Gastrocnemius medialis (tissue), 4 donors: ENCODE data around the gene BCL11B. TPM values are rescaled to one million over a fixed set of nuclear protein-coding genes. Genes with fewer than 3 reads are reported as not detected.

ENCODE experiments used
- ATAC-seq, 2 donors: fragments of 150-250 bp; one replicate each; pipeline ENCODE4 v1.9.1; 2016
- DNase-seq, 2 donors: peaks; one replicate each; pipeline ENCODE4 v3.0.0-alpha.2; 2019
- H3K27ac ChIP-seq, 4 donors: fragments of 200-600 bp; sonication (generic); 1 replicate in 1 of 4; 2 replicates in 3 of 4; pipeline ENCODE4 v1.5.1; 2016 to 2018; ENCODE audit warnings: mild to moderate bottlenecking in 2 of 4, moderate library complexity in 1 of 4
- H3K27me3 ChIP-seq, 3 donors: fragments of 200-600 bp; sonication (generic) in 2 of 3; 1 replicate in 1 of 3; 2 replicates in 2 of 3; pipeline versions ENCODE4 v1.5.1 to v1.6.0; 2016 to 2019; ENCODE audit warnings: mild to moderate bottlenecking in 1 of 3, moderate library complexity in 1 of 3
- H3K36me3 ChIP-seq, 2 donors: fragments of 200-600 bp; sonication (generic) in 1 of 2; one replicate each; pipeline ENCODE4 v1.5.1; 2017 to 2018
- H3K4me1 ChIP-seq, 2 donors: fragments of 200-600 bp; sonication (generic) in 1 of 2; one replicate each; pipeline ENCODE4 v1.5.1; 2016 to 2017; ENCODE audit warnings: mild to moderate bottlenecking in 2 of 2
- H3K4me3 ChIP-seq, 4 donors: fragments of 200-600 bp; sonication (generic) in 3 of 4; 1 replicate in 1 of 4; 2 replicates in 3 of 4; pipeline ENCODE4 v1.5.1; 2016 to 2019; ENCODE audit warnings: mild to moderate bottlenecking in 2 of 4
- H3K9me3 ChIP-seq, 3 donors: fragments of 200-600 bp; sonication (generic) in 2 of 3; 1 replicate in 1 of 3; 2 replicates in 2 of 3; pipeline ENCODE4 v1.5.1; 2016 to 2019
- CTCF ChIP-seq, 5 experiments: fragments of 450-650 bp in 3 of 5; fragments of 200-600 bp in 2 of 5; sonication (generic) in 2 of 5; IDR thresholded peaks in 4 of 5; conservative IDR thresholded peaks in 1 of 5; 1 replicate in 4 of 5; 2 replicates in 1 of 5; pipeline ENCODE4 v1.5.1; 2016 to 2019; ENCODE audit warnings: antibody characterized with exemption in 5 of 5, mild to moderate bottlenecking in 3 of 5, moderate library complexity in 3 of 5
- POLR2A ChIP-seq, 2 donors: fragments of 450-650 bp; IDR thresholded peaks; one replicate each; pipeline ENCODE4 v1.6.1; 2017; ENCODE audit warnings: antibody characterized with exemption in 2 of 2, mild to moderate bottlenecking in 2 of 2, moderate library complexity in 2 of 2
- in situ Hi-C, 4 donors: fragments of 200-750 bp; cut with MboI; loops; one replicate each; pipeline versions ENCODE4 v1.15.0 to v1.8.0; 2017; ENCODE audit warnings: low sequenced_read_pairs in 4 of 4
- intact Hi-C: fragments of 100-400 bp; cut with DNase I; formaldehyde crosslinking; loops from one replicate; pipeline ENCODE4 v1.15.1; 2023; ENCODE audit warnings: low total_unique reads
- total RNA-seq, 4 donors: library from RNA; depleted of rRNA; stranded (reverse); fragments of >200 nt; gene quantifications; one replicate each; pipeline versions ENCODE4 v1.1.0 to v1.2.3, GENCODE V29; 2016

The BCL11B gene
- total RNA-seq, 4 donors from 2014 or later, result 0.05 to 0.62 (median 0.18) TPM; not detected in 1

- intact Hi-C loops (no loop called here), in situ Hi-C loops (no loop called here)
- peaks cover 27 to 55% (median 38%) of the 10 kb centered on the region in 3 donors for H3K27me3 ChIP-seq
- no peaks in the 10 kb centered on the region for H3K4me1 ChIP-seq
- H3K27ac ChIP-seq, result no peak overlapping the region
- no peak overlapping the region for H3K4me3 ChIP-seq
- no peaks in the 10 kb centered on the region for H3K36me3 ChIP-seq
- TF ChIP-seq CTCF (IDR thresholded peaks at IDR 0.05 in 4 of 5, conservative IDR thresholded peaks at IDR 0.05 in 1 of 5), result no peak
- no peak for TF ChIP-seq POLR2A (IDR thresholded peaks at IDR 0.05)
- DNase-seq (no peak), ATAC-seq (no peak)
- no peaks in the 10 kb centered on the region for H3K9me3 ChIP-seq
Observed at GRCh38 chr14:99242238-99242637, 29.8 kb downstream of the BCL11B start.

GRCh38 chr14:99241325-99242010 is 30.5 kb downstream of the BCL11B start:
- Histone ChIP-seq H3K4me3 (no peak overlapping the region), H3K9me3 (no peaks in the 10 kb centered on the region), H3K27ac (no peak overlapping the region), H3K27me3 (peaks cover 19 to 48% (median 30%) of the 10 kb centered on the region in 3 donors), H3K4me1 (no peaks in the 10 kb centered on the region), H3K36me3 (no peaks in the 10 kb centered on the region)
- in situ Hi-C loops (no loop called here), intact Hi-C loops (no loop called here)
- TF ChIP-seq POLR2A (IDR thresholded peaks at IDR 0.05) (no peak), CTCF (IDR thresholded peaks at IDR 0.05 in 4 of 5, conservative IDR thresholded peaks at IDR 0.05 in 1 of 5) (no peak)
- DNase-seq (no peak), ATAC-seq (no peak)

GRCh38 chr14:99240627-99241324 is 31.2 kb downstream of the BCL11B start:
- H3K27me3 ChIP-seq, result peaks cover 12 to 43% (median 25%) of the 10 kb centered on the region in 3 donors

GRCh38 chr14:99239661-99240092 is 32.3 kb downstream of the BCL11B start:
- peaks cover 0 to 5% (median 0%) of the 10 kb centered on the region in 3 donors for H3K9me3 ChIP-seq
- H3K27me3 ChIP-seq, result peaks cover 1 to 43% (median 16%) of the 10 kb centered on the region in 3 donors
- no peaks in the 10 kb centered on the region for H3K4me1 ChIP-seq
- TF ChIP-seq CTCF (IDR thresholded peaks at IDR 0.05 in 4 of 5, conservative IDR thresholded peaks at IDR 0.05 in 1 of 5) (no peak), POLR2A (IDR thresholded peaks at IDR 0.05) (no peak)
- no peak overlapping the region for H3K27ac ChIP-seq
- no peak for ATAC-seq
- no peaks in the 10 kb centered on the region for H3K36me3 ChIP-seq
- in situ Hi-C loops (no loop called here), intact Hi-C loops (no loop called here)
- H3K4me3 ChIP-seq, result no peak overlapping the region
- DNase-seq, result no peak

More at GRCh38 chr14:99240627-99241324, 31.2 kb downstream of the BCL11B start:
- no peak for TF ChIP-seq CTCF (IDR thresholded peaks at IDR 0.05 in 4 of 5, conservative IDR thresholded peaks at IDR 0.05 in 1 of 5)
- TF ChIP-seq POLR2A (IDR thresholded peaks at IDR 0.05), result no peak
- intact Hi-C loops (no loop called here), in situ Hi-C loops (no loop called here)
- no peak overlapping the region for H3K4me3 ChIP-seq
- no peaks in the 10 kb centered on the region for H3K4me1 ChIP-seq
- no peak for ATAC-seq
- H3K27ac ChIP-seq, result no peak overlapping the region
- no peak for DNase-seq
- no peaks in the 10 kb centered on the region for H3K9me3 ChIP-seq
- no peaks in the 10 kb centered on the region for H3K36me3 ChIP-seq
